ENCODE measurements around the gene TBC1D7. TPM values are rescaled to one million over a fixed set of nuclear protein-coding genes. Genes with fewer than 3 reads are reported as not detected.

Gene TBC1D7
- polyA plus RNA-seq, 2 of the 4 experiments (the other 2 are of a cell fraction): 34.6 to 55.9 TPM

- ATAC-seq: no peak
- 63% methylated on average over 9 of the region's 9 CpGs for WGBS (ENCODE audit: missing lambda C conversion rate)
- no peak for TF ChIP-seq REST (IDR thresholded peaks at IDR 0.05)
- TF ChIP-seq RARB (CRISPR knock-in tag; IDR thresholded peaks at IDR 0.05): no peak
- TF ChIP-seq MAZ (IDR thresholded peaks at IDR 0.05; ENCODE audit: borderline replicate concordance, low read depth, low read length): no peak
- no peak for TF ChIP-seq FOSB (CRISPR knock-in tag; IDR thresholded peaks at IDR 0.05)
- no peak for TF ChIP-seq HOXA7 (CRISPR knock-in tag; IDR thresholded peaks at IDR 0.05)
- TF ChIP-seq RCOR1 (IDR thresholded peaks at IDR 0.05; ENCODE audit: low read depth, low read length): no peak
- no peak for TF ChIP-seq TFCP2L1 (CRISPR knock-in tag; IDR thresholded peaks at IDR 0.05)
- TF ChIP-seq, protein P1, sequence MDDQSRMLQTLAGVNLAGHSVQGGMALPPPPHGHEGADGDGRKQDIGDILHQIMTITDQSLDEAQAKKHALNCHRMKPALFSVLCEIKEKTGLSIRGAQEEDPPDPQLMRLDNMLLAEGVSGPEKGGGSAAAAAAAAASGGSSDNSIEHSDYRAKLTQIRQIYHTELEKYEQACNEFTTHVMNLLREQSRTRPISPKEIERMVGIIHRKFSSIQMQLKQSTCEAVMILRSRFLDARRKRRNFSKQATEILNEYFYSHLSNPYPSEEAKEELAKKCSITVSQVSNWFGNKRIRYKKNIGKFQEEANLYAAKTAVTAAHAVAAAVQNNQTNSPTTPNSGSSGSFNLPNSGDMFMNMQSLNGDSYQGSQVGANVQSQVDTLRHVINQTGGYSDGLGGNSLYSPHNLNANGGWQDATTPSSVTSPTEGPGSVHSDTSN (IDR thresholded peaks at IDR 0.05): no peak
- TF ChIP-seq, protein P2, sequence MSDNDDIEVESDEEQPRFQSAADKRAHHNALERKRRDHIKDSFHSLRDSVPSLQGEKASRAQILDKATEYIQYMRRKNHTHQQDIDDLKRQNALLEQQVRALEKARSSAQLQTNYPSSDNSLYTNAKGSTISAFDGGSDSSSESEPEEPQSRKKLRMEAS (IDR thresholded peaks at IDR 0.05): no peak
- no peak for TF ChIP-seq FOSL2 (IDR thresholded peaks at IDR 0.05)
- TF ChIP-seq FOSL2 (CRISPR knock-in tag; IDR thresholded peaks at IDR 0.05): no peak
- TF ChIP-seq NPAS2 (CRISPR knock-in tag; IDR thresholded peaks at IDR 0.05; ENCODE audit: borderline replicate concordance): no peak
- TF ChIP-seq EHMT2 (IDR thresholded peaks at IDR 0.05; ENCODE audit: low read depth): no peak
- TF ChIP-seq ESRRA (IDR thresholded peaks at IDR 0.05; ENCODE audit: borderline replicate concordance, low read length): no peak
- no peak for TF ChIP-seq CBX8 (IDR thresholded peaks at IDR 0.05)
- TF ChIP-seq KDM1A (IDR thresholded peaks at IDR 0.05; ENCODE audit: low read depth): no peak
- no peak for TF ChIP-seq ZNF302 (CRISPR knock-in tag; IDR thresholded peaks at IDR 0.05)
- TF ChIP-seq MAFK (IDR thresholded peaks at IDR 0.05; ENCODE audit: partially characterized antibody): no peak
- no peak for TF ChIP-seq GATA3 (IDR thresholded peaks at IDR 0.05; ENCODE audit: borderline replicate concordance)
- TF ChIP-seq ATOH8 (CRISPR knock-in tag; IDR thresholded peaks at IDR 0.05; ENCODE audit: low read depth): no peak
- TF ChIP-seq, protein P3, sequence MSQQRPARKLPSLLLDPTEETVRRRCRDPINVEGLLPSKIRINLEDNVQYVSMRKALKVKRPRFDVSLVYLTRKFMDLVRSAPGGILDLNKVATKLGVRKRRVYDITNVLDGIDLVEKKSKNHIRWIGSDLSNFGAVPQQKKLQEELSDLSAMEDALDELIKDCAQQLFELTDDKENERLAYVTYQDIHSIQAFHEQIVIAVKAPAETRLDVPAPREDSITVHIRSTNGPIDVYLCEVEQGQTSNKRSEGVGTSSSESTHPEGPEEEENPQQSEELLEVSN (IDR thresholded peaks at IDR 0.05; ENCODE audit: borderline replicate concordance, low read depth): no peak
- H3K27ac ChIP-seq: no peak overlapping the region
- no peak for FAIRE-seq
- ChIA-PET POLR2A (interaction anchor here (0.6 to 1.3 kb wide), 2 partner anchors 202 to 242 kb away, joined by 4 read pairs; no protein-coding TSS in a partner anchor), CTCF (interaction anchor here (0.6 to 1.0 kb wide), 2 partner anchors 37 to 684 kb away, joined by 3 read pairs; no protein-coding TSS in a partner anchor)
- H3K9me3 ChIP-seq: no peaks in the 10 kb centered on the region
- H3K4me1 ChIP-seq: 0 out of 3 replicates have a peak, but pooled peaks cover 2% of the 10 kb centered on the region
- DNase-seq (ENCODE audit: low read depth in 1 of 2, low spot score in 1 of 2): no peak
- H3K4me2 ChIP-seq: no peak overlapping the region
- H3K4me3 ChIP-seq: no peak overlapping the region
Observed at GRCh38 chr6:13372688-13373487, 44.6 kb upstream of the TBC1D7 start.

All from A549 (cell line).